ENCODE measurements around the gene ROBO1. TPM values are rescaled to one million over a fixed set of nuclear protein-coding genes. Genes with fewer than 3 reads are reported as not detected.
"Not testable (repeated sequence)": the region's sequence is repeated elsewhere in the genome, so short reads cannot be mapped to it uniquely, and the experiment has no call there.

The ROBO1 gene
- total RNA-seq, 1 experiment from 2014 or later: 19.5 TPM

GRCh38 chr3:78912687-78913086 lies 855.1 kb downstream of the ROBO1 start:
- DNase-seq (ENCODE audit: low read depth): no peak

GRCh38 chr3:78912259-78912658 lies 855.5 kb downstream of the ROBO1 start:
- DNase-seq (ENCODE audit: low read depth): no peak

- no peak for DNase-seq (ENCODE audit: low read depth)
Measured at GRCh38 chr3:78911394-78911793, 856.4 kb downstream of the ROBO1 start.

GRCh38 chr3:78908236-78908635 lies 859.6 kb downstream of the ROBO1 start:
- no peak for DNase-seq (ENCODE audit: low read depth)

GRCh38 chr3:78907367-78907766 lies 860.4 kb downstream of the ROBO1 start:
- DNase-seq (ENCODE audit: low read depth): no peak

- no peak for DNase-seq (ENCODE audit: low read depth)
Measured at GRCh38 chr3:78906930-78907329, 860.9 kb downstream of the ROBO1 start.

GRCh38 chr3:78906245-78906644 lies 861.6 kb downstream of the ROBO1 start:
- no peak for DNase-seq (ENCODE audit: low read depth)

- no peak for DNase-seq (ENCODE audit: low read depth)
Measured at GRCh38 chr3:78905700-78906099, 862.1 kb downstream of the ROBO1 start.

GRCh38 chr3:78901544-78901943 lies 866.3 kb downstream of the ROBO1 start:
- no peak for DNase-seq (ENCODE audit: low read depth)

- DNase-seq (ENCODE audit: low read depth): no peak
Measured at GRCh38 chr3:78900880-78901279, 866.9 kb downstream of the ROBO1 start.

- no peak for DNase-seq (ENCODE audit: low read depth)
Measured at GRCh38 chr3:78900426-78900825, 867.4 kb downstream of the ROBO1 start.

- DNase-seq (ENCODE audit: low read depth): no peak
Measured at GRCh38 chr3:78895528-78895927, 872.3 kb downstream of the ROBO1 start.

- DNase-seq (ENCODE audit: low read depth): no peak
Measured at GRCh38 chr3:78894787-78895186, 873.0 kb downstream of the ROBO1 start.

- DNase-seq (ENCODE audit: low read depth): no peak
Measured at GRCh38 chr3:78893161-78893560, 874.6 kb downstream of the ROBO1 start.

GRCh38 chr3:78889348-78889747 lies 878.5 kb downstream of the ROBO1 start:
- DNase-seq (ENCODE audit: low read depth): no peak

GRCh38 chr3:78888635-78889034 lies 879.2 kb downstream of the ROBO1 start:
- DNase-seq (ENCODE audit: low read depth): no peak

GRCh38 chr3:78887547-78888011 lies 880.2 kb downstream of the ROBO1 start:
- DNase-seq (ENCODE audit: low read depth): no peak

- DNase-seq (ENCODE audit: low read depth): peak; percentile 64
Measured at GRCh38 chr3:78887029-78887428, 880.8 kb downstream of the ROBO1 start.

- not testable (repeated sequence) for DNase-seq (ENCODE audit: low read depth)
Measured at GRCh38 chr3:78884567-78884966, 883.2 kb downstream of the ROBO1 start.

GRCh38 chr3:78882251-78882650 lies 885.5 kb downstream of the ROBO1 start:
- no peak for DNase-seq (ENCODE audit: low read depth)

GRCh38 chr3:78881501-78881900 lies 886.3 kb downstream of the ROBO1 start:
- DNase-seq (ENCODE audit: low read depth): no peak

- DNase-seq (ENCODE audit: low read depth): no peak
Measured at GRCh38 chr3:78880603-78881461, 887.0 kb downstream of the ROBO1 start.

- no peak for DNase-seq (ENCODE audit: low read depth)
Measured at GRCh38 chr3:78879295-78879860, 888.4 kb downstream of the ROBO1 start.

Measured in Daoy (cell line).